ENCODE results near the gene ELL2.
A peak's percentile ranks its signal among the peaks of the same experiment; 100 is the strongest.

Gene ELL2

DNA sequence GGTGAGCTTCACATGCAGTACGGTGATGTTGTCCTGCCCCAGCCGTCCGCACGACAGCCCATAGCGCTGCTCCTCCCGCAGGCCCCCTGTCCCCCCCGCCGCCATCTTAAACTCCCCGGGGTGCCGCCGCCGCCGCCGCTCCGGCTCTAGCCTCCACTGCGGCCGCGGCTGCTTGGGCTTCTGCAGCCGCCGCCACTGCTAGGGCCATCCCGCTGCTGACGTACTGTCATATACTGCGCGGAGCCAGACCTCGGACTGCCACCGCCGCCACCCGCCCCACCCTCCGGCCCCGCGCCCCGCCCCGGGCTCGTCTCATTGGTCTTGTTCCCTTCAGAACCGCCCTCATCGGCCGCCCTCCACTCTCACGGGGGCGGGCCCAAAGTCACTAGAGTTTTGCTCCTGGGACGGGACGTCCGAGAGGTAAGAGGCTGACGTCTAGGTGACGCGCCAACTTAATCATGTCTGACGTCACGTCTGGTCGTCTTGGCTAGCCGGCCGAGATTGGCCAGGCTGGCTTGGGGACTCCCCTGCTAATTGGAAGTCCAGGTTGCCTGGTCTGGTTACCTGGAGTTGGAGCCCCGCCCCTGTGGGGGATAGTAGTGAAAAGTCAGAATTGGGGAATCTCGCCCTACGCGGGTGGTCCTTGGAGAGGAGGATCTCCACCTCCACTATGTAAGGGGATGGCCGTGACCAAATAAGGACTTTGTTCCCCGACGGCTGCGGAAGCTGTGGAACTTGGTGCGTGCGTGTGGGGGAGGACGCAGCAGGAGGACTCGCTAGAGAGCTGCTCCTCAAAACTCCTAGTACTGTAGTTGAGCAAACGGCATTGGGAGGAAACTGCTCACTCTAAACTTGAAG lies at the start of gene ELL2:
ELL2 (minus strand) TSS at position 235 of the 858 bp plus-strand sequence; CDS start at position 105, 130 bp downstream.
- peak; percentile 94 for DNase-seq (ENCODE audit: low spot score)

DNA sequence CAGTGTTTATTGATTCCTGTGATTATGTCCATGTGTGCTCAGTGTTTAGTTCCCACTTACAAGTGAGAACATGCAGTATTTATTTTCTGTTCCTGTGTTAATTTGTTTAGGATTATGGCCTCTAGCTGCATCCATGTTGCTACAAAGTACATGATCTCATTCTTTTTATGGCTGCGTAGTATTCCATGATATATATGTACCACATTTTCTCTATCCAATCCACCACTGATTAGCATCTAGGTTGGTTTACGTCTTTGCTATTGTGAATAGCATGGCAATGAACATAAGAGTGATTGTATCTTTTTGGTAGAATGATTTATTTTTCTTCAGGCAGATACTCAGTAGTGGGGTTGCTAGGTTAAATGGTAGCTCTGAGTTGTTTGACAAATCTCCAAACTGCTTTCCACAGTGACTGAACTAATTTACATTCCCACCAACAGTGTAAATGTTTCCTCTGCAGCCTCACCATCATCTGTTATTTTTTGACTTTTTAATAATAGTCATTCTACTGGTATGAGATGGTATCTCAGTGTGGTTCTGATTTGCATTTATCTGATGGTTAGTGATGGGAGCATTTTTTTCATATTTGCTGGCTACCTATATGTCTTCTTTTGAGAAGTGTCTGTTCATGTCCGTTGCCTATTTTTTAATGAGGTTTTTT lies 47.5 kb upstream of the ELL2 start:
- DNase-seq (ENCODE audit: low spot score), result no peak

DNA sequence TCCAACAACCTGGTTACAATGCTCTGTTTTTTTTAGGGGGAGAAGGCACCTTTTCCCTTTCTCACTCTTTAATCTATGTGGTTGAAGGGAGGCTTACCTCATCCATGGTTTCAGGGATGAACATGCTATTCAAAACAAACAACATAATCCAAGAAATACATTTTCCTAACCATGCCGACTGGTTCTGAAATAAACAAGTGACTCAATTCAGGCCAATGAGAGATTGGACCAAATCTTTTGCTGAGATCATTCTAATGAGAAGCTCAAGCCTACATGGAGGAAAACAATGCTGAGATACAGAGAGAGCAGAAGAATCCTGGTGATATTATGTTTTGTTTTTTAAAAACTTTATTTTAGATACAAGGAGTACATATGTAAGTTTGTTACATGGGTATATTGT lies 46.8 kb upstream of the ELL2 start:
- DNase-seq (ENCODE audit: low spot score), result no peak

DNA sequence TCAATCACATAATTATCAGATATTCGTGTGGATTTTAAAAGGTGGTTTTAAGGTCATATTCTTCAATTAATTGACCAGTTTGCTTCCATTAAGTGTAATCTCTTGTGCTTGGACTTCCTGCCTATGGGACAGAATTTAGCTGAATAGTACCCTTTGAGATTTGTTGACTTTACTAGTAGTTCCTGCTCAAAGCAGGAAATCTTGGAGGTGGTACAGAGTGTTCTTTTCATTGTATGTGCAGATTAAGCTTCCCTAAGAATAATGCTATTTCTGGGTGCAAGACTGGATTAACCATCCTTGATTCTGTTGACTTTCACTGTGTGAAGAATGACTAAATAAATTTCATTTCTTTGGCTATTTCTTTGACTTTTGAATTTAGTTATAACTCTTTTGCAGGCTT lies 45.4 kb upstream of the ELL2 start:
- no peak for DNase-seq (ENCODE audit: low spot score)

DNA sequence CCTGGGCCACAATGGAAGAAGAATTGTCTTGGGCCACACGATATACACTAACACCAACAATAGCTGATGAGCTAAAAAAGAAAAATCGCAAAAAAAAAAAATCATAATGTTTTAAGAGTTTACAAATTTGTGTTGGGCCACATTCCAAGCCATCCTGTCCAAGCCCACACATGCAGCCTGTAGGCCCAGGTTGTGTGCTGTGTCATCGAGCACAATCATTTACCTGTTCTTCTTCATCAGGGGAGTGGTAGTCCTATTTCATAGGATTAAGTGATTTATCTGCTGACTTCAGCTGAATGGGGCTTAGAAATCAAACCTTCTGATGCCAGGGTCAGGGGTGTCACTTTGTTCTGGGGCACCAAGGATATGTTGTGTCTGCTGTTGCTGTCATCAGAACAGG lies 44.6 kb upstream of the ELL2 start:
- DNase-seq (ENCODE audit: low spot score), result no peak

DNA sequence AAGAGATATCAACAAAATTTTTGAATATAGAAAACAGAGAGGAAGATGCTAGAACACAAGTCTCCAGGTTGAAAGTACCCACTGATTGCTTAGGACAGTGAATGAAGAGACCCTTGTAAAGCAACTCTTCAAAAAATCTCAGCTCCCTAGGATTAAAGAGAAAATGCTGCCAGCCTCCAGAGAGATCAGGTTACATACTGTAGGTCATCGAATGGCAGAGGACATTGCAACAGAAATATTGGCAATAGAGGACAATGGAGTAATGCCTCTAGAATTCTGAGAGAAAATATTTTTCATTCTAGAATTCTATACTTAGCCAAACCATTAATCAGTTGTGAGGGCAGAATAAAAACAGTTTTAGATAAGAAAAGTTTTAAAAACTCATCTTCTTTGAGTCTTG lies 43.1 kb upstream of the ELL2 start:
- DNase-seq (ENCODE audit: low spot score), result no peak

DNA sequence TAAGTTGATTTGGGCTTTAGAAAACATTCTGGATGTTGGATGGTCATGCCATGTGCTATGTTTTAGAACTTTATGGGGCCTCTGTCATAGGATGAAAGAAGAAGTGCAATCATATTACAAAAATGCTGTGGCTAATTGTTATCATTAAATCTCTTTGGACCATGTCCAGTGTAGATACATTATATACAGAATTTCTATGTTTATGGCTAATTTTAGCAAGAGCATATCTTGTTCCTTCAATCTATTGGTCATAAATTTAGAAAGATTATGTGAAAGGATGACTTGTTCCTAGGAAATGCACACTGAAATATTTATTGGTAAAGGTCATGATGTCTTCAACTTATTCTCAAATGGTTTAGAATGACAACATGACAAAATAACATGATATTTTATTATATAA lies 42.4 kb upstream of the ELL2 start:
- DNase-seq (ENCODE audit: low spot score), result no peak

DNA sequence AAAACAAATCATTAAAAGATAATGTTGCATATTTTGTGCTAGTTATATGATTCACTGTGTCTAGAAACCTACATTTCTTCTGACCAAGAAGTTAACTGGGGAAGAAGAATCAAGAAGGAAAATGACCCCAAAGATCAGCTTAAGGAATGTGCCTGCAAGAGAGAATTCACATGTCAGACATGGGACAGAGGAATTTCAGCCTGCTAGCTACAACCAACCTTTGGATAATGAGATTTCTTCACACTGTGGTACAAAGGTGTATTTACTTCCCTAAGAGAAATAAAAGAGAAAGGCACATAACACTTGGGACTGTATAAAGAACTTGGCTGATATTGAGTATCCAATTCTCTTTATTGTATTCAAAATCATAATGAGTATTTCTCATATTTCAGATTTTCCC lies 39.6 kb upstream of the ELL2 start:
- DNase-seq (ENCODE audit: low spot score), result no peak

DNA sequence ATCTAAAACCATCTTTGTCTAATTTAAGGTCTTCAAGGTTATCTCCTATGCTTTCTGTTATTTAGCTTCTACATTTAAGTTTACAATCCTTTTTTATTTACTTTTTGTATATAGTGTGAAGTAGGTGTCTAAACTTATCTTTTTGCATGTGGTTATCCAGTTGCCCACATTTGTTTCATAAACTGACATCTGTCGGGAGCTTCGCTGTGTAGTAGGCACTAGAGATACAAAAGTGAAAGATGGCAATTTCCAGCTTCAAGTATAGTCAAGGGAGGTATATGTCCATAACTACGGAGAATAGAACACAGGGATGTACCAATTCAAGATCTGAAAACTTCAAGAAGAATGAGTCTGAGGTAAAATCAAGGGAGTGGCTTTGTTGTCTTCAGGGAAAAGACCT lies 38.7 kb upstream of the ELL2 start:
- DNase-seq (ENCODE audit: low spot score), result no peak

DNA sequence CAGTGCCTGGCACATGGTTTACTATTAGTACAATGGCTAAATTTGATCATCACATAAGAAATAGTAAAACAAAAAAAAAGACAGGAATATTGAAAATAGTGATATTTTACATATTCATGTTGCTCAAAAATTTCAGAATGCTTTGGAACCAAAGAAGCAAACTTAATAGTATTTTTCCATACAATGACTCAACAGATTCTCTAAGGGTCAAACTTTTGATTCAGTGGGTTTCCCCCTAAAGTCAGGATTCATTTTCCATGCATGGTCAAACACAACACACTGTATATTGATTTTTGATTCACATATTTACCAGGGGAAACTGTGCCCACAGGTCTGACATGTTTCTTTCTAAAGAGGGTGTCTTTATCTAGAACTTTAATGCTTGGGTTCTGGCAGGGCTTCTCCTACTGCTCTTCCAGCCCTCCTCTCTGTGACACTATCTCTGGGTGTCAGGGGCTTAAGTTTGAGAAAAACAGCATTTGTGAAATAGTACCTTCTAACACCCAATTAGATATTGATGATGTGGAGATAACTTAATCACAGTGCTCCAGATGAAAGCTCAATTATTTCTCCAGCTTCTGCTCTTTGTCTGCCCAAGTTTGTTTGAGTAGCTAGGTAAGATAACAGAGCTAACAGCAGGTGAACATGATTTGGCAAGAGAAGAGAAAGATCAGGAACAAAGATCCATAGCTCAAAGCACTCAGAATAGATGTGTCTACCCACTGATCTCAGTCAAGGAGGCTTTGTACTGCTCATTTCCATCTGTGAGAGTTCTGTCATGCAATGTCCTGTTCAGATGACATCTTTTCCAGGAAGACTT lies 35.5 kb upstream of the ELL2 start:
- no peak for DNase-seq (ENCODE audit: low spot score)

DNA sequence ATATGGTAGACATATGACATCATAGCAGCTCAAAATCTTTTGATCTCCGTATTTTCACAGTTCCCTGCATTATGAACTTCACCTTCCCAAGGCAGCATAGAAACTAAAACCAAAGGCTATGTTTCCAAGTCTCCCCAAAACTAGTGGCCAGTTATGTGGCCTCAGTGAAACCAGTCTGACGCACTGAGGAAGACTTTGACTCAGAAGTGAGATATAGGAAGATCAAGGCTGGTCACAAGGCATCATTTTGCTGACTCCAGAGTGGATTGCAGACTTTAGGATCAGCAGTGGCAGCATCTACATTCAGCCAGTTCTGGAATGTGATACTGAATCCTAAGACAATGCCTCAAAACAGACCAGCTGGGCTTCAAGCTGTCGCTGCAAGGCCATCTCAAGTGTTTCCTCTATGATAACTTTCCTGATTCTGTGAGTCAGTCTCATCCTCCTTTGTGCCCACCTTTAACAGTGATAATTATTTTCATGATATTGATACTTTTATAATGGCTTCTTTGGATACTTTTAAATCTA lies 34.4 kb upstream of the ELL2 start:
- DNase-seq (ENCODE audit: low spot score), result no peak

DNA sequence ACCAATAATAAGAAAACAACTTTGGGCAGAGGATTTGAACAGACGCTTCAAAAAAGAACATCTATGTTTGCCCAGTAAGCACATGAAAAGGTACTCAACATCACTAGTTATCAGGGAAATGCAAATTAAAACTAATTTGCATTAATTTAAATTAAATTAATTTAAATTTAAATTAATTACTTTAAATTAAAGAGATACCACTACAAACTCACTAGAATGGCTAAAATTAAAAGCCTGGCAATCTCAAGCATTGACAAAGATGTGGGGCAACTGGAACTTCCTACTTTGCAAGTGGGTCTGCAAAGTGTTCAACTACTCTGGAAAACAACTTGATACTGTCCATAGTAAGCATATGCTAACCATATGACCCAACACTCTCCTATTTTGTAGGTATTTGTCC lies 32.1 kb upstream of the ELL2 start:
- DNase-seq (ENCODE audit: low spot score), result no peak

DNA sequence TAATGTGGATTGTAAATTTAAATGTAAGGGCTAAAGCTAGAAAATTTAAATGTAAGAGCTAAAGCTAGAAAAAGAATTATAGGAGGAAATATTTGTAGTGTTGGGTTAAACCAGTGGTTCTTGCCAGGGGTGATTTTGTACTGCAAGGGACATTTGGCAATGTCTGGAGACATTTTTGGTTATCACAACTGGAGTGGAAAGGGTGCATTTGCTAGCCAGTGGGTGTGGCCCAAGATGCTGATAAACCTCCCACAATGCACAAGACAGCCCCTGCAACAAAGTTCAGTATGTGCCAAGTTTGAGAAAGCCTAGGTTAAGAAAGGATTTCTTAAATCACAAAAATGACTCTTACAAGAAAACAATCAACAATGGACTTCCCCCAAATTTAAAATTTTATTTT lies 31.6 kb upstream of the ELL2 start:
- no peak for DNase-seq (ENCODE audit: low spot score)

DNA sequence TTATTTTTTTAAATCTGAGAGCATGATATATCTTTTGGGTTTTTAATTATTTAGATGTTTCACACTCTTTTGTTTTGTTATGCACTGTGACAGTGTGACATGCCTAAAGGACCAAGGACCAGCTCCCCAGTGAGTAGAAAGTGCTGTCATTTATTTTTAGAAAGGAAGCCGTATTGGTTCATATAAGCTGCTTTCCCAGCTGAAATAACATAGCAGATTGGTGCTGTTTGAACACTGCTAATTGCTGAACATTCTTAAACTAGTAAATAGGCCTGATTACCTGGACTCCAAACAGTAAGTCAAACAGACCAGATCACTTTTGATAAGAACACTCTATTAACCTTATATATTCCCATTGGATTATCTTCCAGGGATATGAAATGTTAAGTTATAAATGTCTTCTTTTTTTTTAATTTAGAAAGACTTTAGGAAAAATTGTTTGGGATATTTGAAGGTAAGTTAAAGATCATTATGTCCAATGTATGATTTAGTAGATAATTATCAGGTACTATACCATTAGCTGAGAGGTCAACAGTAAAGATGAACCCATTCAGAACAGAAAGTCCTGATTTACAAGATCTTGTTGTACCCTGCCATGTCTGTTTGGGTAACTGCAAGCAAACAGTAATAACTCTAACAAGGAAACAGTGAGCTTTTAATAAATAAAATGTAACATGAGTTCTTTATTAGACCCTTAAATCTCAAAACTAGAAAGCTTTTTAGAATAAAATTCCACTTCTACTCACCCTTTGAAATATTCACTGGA lies 27.8 kb upstream of the ELL2 start:
- DNase-seq (ENCODE audit: low spot score), result no peak

DNA sequence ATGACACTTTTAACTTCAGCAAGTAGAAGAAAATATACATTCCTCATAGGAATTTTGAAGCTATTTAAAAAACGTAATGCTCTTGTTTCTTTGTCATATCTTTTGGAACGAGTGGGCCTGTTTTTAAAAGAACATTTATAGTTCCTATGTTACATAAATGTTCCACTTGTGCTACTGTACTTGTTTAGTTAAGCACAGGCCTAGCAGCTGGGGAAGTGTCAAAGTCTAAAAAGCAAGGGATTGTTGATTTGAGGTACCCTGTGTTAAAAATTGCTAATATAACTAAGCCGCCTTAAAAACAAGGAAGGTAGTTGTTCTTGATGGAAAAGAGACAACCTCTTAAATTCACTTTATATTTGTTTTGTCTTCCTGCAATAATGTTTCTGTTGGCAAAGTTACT lies 27.2 kb upstream of the ELL2 start:
- no peak for DNase-seq (ENCODE audit: low spot score)

DNA sequence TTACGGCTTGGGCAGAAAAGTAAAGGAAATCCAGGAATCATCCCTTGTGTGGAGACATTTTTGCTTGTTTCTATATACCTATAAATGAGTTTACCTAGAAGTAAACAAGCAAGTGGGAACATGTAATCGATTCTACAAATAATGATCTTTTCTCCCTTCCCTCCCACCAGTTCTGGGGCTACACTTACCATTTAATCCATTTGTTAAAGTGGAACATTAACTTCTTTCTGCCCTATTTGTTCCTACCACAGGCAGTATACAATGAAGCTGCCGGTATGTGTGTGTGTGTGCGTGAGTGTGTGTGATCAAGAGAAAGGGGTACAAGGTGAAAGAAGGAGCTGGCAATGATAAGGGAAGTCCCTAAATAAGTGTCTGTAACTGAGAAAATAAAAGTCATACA lies 26.4 kb upstream of the ELL2 start:
- no peak for DNase-seq (ENCODE audit: low spot score)

DNA sequence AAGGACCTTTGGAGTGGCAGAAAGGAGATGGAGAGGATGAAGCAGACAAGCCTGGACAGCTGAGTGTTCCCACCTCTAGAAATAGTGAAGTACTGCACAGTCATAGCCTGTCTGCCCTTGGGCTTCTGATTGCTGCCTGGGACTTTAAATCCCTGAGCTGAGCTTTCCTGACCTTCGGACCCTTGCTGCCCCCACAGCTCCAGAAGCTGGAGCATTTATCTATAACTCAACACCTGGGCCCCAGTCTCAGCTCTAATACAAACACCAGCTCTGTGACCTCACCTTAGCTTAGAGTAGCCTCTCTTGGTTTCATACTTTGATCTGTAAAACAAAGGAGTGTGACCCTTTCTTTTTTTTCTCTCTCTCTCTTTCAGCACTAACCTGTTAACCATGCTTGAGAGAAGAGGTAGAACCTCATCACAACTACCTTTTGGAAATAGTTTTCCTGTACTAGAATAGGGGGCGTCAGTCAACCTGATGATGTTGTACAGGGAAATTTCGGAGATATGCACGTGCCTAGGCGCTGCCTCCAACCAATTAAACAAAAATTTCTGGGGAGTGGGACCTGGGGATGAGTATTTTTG lies 25.4 kb upstream of the ELL2 start:
- DNase-seq (ENCODE audit: low spot score), result no peak

DNA sequence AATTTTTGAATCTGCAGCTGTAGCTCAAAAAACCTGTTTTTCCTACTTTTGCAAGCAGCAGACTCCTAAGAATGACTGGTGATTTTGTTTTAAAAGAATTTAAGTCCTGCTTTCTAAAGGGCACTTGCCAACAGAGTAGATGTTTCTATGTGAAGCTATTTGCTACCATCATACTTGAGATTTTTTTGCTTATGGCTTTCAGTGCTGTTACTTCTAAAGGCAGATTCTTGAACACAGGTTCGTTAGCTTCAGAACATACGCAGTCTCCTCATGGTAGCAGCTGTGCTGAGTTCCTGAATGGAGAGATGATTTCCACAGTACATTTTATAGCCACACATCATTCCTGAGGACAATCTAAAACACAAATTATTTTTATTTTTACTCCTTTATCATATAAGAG lies 24.4 kb upstream of the ELL2 start:
- DNase-seq (ENCODE audit: low spot score), result no peak

DNA sequence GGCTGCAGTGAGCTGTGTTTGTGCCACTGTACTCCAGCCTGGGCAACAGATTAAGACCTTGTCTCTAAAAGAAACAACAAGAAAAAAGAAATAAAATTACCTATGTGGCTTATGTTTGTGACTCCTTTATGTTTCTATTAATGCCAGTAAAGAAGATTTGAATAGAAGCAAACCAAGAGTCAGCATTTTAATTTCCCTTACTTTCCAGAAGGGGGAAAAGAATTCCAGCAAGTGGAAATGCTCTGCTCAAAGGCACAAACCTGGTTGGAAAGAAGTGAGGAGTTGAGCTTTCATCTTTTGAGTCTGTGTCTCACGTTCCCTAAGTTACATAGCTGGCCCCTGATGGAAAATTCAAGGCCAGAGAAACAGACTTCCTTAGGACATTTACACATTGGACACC lies 23.6 kb upstream of the ELL2 start:
- no peak for DNase-seq (ENCODE audit: low spot score)

DNA sequence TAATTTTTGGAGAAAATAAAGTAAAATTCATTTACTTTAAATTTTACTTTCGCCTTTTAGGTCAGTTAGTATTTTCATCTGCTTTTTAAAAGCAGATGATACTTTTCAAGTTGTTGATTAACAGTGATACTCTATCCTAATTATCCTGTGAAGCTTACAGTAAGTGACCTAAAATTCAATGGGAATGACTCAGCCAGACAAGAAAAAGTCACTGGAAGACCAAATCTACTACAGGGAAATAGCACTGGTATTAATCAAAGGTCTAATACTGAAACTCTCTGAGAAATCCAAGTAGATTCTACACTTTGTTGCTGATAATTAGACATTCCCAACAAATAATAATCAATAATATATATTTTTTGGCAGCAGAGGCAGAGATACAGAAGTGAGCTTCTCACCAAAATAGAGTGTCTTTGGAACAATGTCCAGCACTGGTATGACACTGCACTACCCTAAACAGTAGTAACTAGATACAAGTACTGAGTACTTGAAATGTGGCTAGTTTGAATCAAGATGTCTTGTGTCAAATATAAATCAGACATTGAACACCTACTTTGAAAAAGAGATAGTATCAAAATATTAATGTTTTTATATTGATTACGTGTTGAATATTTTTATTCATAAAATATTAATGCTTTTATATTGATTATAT lies 22.8 kb upstream of the ELL2 start:
- DNase-seq (ENCODE audit: low spot score), result no peak

DNA sequence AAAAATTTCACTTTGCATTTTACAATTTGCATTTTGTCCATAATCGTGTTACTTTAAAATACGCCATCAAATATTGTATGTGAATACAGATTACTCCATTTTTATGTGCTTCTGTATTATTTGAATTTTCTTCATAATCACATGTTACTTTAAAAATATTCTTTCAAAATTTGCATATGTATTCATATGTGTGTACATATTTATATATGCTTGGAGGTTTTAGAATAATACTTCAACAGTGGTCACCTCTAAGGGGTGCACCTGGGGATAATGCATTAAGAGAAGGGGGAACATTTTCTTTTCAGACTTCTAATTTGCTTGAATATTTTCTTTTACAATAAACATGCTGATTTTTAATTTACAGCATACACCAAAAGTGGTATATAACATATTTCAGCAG lies 21.9 kb upstream of the ELL2 start:
- no peak for DNase-seq (ENCODE audit: low spot score)
